ENCODE measurements around the gene CNOT4.

DNA sequence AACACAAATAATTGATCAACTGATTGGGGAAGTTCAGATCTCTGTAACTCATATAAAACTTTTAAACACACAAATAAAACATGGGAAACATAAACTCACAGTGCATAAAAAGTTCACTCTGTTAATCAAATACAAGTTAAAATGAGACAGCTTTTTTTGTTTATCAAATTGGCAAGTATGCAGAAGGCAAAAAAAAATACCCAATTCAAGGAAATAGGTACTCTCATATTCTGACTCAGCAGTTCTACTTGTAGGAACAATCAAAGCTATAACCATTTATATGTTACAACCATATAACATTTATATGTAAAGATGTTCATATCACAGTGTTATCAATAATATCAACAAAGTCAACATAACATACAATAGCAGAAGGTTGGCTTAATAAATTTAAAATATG is 102.0 kb downstream of the CNOT4 start:
- no peak for TF ChIP-seq SAFB2 (CRISPR knock-in tag; IDR thresholded peaks at IDR 0.05; ENCODE audit: borderline replicate concordance, low read depth)
- TF ChIP-seq U2AF2 (IDR thresholded peaks at IDR 0.05; ENCODE audit: low read depth, low read length): no peak
- no peak for TF ChIP-seq MXD4 (CRISPR knock-in tag; IDR thresholded peaks at IDR 0.05)
- TF ChIP-seq MTA3 (CRISPR knock-in tag; IDR thresholded peaks at IDR 0.05): no peak
- TF ChIP-seq, protein P1, sequence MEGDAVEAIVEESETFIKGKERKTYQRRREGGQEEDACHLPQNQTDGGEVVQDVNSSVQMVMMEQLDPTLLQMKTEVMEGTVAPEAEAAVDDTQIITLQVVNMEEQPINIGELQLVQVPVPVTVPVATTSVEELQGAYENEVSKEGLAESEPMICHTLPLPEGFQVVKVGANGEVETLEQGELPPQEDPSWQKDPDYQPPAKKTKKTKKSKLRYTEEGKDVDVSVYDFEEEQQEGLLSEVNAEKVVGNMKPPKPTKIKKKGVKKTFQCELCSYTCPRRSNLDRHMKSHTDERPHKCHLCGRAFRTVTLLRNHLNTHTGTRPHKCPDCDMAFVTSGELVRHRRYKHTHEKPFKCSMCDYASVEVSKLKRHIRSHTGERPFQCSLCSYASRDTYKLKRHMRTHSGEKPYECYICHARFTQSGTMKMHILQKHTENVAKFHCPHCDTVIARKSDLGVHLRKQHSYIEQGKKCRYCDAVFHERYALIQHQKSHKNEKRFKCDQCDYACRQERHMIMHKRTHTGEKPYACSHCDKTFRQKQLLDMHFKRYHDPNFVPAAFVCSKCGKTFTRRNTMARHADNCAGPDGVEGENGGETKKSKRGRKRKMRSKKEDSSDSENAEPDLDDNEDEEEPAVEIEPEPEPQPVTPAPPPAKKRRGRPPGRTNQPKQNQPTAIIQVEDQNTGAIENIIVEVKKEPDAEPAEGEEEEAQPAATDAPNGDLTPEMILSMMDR (CRISPR knock-in tag; IDR thresholded peaks at IDR 0.05): no peak
- no peak for TF ChIP-seq ZNF138 (CRISPR knock-in tag; IDR thresholded peaks at IDR 0.05; ENCODE audit: low read depth)
- TF ChIP-seq, protein P2, sequence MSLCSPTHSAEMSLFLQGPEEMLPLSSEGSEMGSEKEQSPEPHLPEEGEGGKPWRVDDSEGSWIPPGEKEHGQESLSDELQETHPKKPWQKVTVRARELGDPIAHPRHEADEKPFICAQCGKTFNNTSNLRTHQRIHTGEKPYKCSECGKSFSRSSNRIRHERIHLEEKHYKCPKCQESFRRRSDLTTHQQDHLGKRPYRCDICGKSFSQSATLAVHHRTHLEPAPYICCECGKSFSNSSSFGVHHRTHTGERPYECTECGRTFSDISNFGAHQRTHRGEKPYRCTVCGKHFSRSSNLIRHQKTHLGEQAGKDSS (CRISPR knock-in tag; IDR thresholded peaks at IDR 0.05; ENCODE audit: borderline replicate concordance, low read depth): no peak

All from HepG2 (cell line).